Measurements from ENCODE around the gene XK. TPM values are rescaled to one million over a fixed set of nuclear protein-coding genes. Genes with fewer than 3 reads are reported as not detected.
"Not testable (repeated sequence)": the region's sequence is repeated elsewhere in the genome, so short reads cannot be mapped to it uniquely, and the experiment has no call there.

Gene XK
- total RNA-seq, 4 donors from 2014 or later, result 9.2 to 20.5 (median 13.9) TPM

DNA sequence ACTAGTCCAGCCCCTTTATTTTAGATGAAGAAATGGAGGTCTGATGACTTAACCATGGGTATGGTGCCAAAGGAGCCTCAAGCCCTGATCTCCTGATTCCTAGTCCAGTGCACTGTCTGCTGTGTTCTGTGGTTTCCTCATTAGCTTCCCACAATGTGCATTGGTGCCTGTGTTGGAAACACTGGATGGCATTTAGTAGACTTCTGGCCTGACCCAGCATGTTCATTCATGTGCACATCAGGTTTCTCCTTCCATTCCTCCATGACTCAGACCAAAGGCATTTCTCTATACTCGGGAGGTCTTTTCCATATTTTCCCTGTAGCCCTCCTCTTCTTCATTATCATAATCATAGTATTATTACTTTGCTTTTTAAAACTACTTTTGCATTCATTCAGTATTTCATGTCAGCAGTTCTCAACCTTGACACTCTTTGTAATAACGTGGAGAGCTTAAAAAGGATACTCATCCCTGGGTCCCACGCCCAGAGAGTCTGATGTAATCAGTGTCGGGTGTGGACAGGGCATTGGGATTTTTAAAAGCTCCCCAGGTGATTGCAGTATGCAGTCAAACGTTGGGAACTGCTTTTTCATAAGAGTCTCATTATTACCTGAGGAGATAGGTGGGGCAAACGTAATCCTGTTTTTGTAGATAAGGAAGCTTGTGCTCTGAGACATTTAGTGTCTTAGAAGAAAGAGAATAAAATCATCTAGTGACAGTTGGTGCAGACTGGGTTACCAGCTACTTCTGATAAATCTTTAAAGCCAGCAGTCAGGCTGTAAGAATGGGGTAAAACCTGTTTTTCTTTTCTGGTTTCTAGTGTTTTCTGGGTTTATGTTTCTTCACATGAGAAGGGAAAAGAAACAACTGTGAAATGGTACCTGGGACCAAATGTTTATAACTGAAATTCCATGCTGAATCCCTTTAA, 40.9 kb upstream of the XK start:
- no peak overlapping the region for H3K4me3 ChIP-seq
- 56 to 65% methylated on average over 3 to 4 of the region's 6 CpGs for WGBS, 2 donors (ENCODE audit: low coverage in 1 of 2)
- no peak for ATAC-seq
- no peaks in the 10 kb centered on the region for H3K4me1 ChIP-seq
- no peak overlapping the region for H3K27ac ChIP-seq
- H3K27me3 ChIP-seq, result no peaks in the 10 kb centered on the region
- no peaks in the 10 kb centered on the region for H3K9me3 ChIP-seq
- TF ChIP-seq POLR2AphosphoS5 (IDR thresholded peaks at IDR 0.05), result no peak
- TF ChIP-seq, protein P1, sequence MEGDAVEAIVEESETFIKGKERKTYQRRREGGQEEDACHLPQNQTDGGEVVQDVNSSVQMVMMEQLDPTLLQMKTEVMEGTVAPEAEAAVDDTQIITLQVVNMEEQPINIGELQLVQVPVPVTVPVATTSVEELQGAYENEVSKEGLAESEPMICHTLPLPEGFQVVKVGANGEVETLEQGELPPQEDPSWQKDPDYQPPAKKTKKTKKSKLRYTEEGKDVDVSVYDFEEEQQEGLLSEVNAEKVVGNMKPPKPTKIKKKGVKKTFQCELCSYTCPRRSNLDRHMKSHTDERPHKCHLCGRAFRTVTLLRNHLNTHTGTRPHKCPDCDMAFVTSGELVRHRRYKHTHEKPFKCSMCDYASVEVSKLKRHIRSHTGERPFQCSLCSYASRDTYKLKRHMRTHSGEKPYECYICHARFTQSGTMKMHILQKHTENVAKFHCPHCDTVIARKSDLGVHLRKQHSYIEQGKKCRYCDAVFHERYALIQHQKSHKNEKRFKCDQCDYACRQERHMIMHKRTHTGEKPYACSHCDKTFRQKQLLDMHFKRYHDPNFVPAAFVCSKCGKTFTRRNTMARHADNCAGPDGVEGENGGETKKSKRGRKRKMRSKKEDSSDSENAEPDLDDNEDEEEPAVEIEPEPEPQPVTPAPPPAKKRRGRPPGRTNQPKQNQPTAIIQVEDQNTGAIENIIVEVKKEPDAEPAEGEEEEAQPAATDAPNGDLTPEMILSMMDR (IDR thresholded peaks at IDR 0.05), result no peak
- no peak for TF ChIP-seq EP300 (IDR thresholded peaks at IDR 0.05)
- TF ChIP-seq POLR2A (IDR thresholded peaks at IDR 0.05), result no peak
- no peaks in the 10 kb centered on the region for H3K36me3 ChIP-seq

DNA sequence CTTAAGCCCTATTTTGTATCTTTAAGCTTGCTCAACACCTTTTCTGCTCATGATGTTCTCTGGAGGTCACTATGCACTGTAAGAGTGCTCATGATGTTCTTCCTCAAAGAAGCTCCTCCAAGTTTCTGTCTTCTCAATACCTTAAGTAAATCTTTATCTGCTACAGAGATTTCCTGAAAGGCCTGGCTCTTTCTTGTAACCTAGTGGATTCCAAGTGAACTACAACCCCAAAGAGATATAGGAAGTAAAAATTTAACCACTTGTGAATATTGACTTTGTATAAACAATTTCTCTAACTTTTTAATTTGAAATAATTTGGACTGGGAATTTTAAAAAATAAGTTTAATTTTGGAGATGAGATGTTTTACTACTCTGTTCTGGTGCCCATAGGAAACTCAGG, 39.3 kb upstream of the XK start:
- Histone ChIP-seq H3K27me3 (no peaks in the 10 kb centered on the region), H3K27ac (no peak overlapping the region), H3K9me3 (no peaks in the 10 kb centered on the region), H3K36me3 (no peaks in the 10 kb centered on the region), H3K4me1 (no peaks in the 10 kb centered on the region), H3K4me3 (no peak overlapping the region)
- ATAC-seq, result no peak
- no peak for TF ChIP-seq POLR2A (IDR thresholded peaks at IDR 0.05)
- TF ChIP-seq, protein P1 (IDR thresholded peaks at IDR 0.05), result no peak
- no peak for TF ChIP-seq POLR2AphosphoS5 (IDR thresholded peaks at IDR 0.05)
- TF ChIP-seq EP300 (IDR thresholded peaks at IDR 0.05), result no peak

DNA sequence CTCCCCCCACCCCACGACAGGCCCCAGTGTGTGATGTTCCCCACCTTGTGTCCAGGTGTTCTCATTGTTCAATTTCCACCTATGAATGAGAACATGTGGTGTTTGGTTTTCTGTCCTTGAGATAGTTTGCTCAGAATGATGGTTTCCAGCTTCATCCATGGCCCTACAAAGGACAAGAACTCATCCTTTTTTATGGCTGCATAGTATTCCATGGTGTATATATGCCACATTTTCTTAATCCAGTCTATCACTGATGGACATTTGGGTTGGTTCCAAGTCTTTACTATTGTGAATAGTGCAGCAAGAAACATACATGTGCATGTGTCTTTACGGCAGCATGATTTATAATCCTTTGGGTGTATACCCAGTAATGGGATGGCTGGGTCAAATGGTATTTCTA, 34.7 kb upstream of the XK start:
- H3K27ac ChIP-seq, H3K4me3 ChIP-seq, H3K9me3 ChIP-seq, H3K4me1 ChIP-seq, H3K36me3 ChIP-seq, H3K27me3 ChIP-seq, ATAC-seq: not testable (repeated sequence)
- 100% methylated on average over 1 of the region's 2 CpGs for WGBS, 2 donors (ENCODE audit: low coverage in 1 of 2)

DNA sequence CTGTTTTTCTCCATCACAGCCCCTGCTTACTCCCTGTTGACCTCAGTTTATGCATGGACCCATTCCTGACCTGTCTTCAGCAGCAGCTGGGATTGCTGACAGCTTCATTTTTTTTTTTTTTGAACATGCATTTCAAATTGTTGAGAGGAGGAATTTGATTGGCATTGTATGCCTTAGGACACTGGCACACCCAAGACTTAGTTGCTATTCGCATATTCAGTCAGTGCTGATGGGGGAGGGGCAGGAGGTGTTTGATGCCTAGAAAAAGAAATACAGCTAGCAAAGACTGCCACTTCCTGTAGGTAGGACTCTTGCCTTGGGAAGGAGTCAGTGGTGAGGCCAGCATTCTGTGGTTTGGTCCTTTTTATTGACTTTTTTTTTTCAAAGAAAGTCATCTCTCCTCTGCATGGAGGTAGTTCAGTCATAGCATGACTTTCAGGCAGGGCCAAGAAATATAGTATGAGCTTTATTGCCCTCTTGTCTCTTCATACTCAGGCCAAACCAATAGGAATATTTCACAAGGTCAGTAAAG, 33.6 kb upstream of the XK start:
- no peak for ATAC-seq
- no peaks in the 10 kb centered on the region for H3K27me3 ChIP-seq
- no CpG with 5 or more reads among the region's 1 CpG for WGBS, 2 donors (ENCODE audit: low coverage in 1 of 2)

DNA sequence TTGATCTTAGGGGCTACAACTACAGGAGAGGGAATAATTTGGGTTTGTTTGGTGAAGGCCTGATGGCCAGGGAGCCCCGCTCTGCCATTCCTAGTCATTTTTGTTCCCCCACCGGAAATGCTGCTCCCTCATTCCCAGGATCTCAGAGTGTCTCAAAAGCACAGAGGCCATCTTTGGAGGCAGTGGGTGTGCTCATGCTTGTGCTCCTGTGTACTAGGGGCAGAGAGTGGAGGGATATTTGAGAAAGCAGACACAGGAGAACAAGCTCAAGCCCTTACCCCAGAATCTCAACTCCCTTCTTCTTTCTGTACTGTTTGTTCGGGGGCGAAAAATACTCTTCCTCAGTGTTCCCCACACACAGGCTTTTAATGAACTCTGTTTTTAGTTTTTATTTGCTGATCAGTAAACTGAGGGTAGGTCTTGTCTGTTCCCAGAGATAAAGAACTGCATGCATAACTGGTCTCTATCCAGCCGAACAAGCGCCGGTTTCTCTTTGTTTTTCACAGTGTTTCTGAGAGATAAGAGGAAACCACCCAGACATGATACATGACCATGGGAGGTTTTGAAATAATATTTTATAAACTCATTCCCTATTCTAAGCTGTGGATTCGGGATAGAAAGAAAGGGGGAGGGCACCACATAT, 32.9 kb upstream of the XK start:
- WGBS, 2 donors (ENCODE audit: low coverage in 1 of 2), result 77 to 82% methylated on average over 7 to 8 of the region's 8 CpGs
- TF ChIP-seq EP300 (IDR thresholded peaks at IDR 0.05) (no peak), POLR2A (IDR thresholded peaks at IDR 0.05) (no peak), POLR2AphosphoS5 (IDR thresholded peaks at IDR 0.05) (no peak)
- TF ChIP-seq, protein P1 (IDR thresholded peaks at IDR 0.05), result no peak
- Histone ChIP-seq H3K27me3 (no peaks in the 10 kb centered on the region), H3K4me3 (no peak overlapping the region), H3K9me3 (no peaks in the 10 kb centered on the region), H3K36me3 (no peaks in the 10 kb centered on the region), H3K27ac (no peak overlapping the region), H3K4me1 (no peaks in the 10 kb centered on the region)
- no peak for ATAC-seq

More for the DNA sequence above, 33.6 kb upstream of the XK start:
- TF ChIP-seq POLR2AphosphoS5 (IDR thresholded peaks at IDR 0.05) (no peak), POLR2A (IDR thresholded peaks at IDR 0.05) (no peak)
- TF ChIP-seq, protein P1 (IDR thresholded peaks at IDR 0.05), result no peak
- no peaks in the 10 kb centered on the region for H3K4me1 ChIP-seq
- no peaks in the 10 kb centered on the region for H3K9me3 ChIP-seq
- H3K4me3 ChIP-seq, result no peak overlapping the region
- H3K27ac ChIP-seq, result no peak overlapping the region
- H3K36me3 ChIP-seq, result no peaks in the 10 kb centered on the region

Measured in gastroesophageal sphincter (tissue), 4 donors.